Rectal smooth muscle tissue (tissue), 1 donor: ENCODE measurements around the gene CENPH.
"Not testable (repeated sequence)": the region's sequence is repeated elsewhere in the genome, so short reads cannot be mapped to it uniquely, and the experiment has no call there.

Source experiments
- H3K27ac ChIP-seq: one replicate; pipeline ENCODE4 v1.7.0; 2013; ENCODE audit warnings: low read depth, low read length, inconsistent platforms
- H3K27me3 ChIP-seq: one replicate; pipeline ENCODE4 v1.7.0; 2013; ENCODE audit warnings: low read length; ENCODE audit not compliant: control insufficient read depth, insufficient read depth
- H3K36me3 ChIP-seq: one replicate; pipeline ENCODE4 v1.7.0; 2013; ENCODE audit warnings: low read length; ENCODE audit not compliant: control insufficient read depth, insufficient read depth
- H3K4me1 ChIP-seq: one replicate; pipeline ENCODE4 v1.7.0; 2013; ENCODE audit warnings: low read length; ENCODE audit not compliant: control insufficient read depth, insufficient read depth
- H3K4me3 ChIP-seq: one replicate; pipeline ENCODE4 v1.7.0; 2013; ENCODE audit warnings: low read length
- H3K9ac ChIP-seq: one replicate; pipeline ENCODE4 v1.7.0; 2013; ENCODE audit warnings: low read length

CENPH gene, protein sequence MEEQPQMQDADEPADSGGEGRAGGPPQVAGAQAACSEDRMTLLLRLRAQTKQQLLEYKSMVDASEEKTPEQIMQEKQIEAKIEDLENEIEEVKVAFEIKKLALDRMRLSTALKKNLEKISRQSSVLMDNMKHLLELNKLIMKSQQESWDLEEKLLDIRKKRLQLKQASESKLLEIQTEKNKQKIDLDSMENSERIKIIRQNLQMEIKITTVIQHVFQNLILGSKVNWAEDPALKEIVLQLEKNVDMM

DNA sequence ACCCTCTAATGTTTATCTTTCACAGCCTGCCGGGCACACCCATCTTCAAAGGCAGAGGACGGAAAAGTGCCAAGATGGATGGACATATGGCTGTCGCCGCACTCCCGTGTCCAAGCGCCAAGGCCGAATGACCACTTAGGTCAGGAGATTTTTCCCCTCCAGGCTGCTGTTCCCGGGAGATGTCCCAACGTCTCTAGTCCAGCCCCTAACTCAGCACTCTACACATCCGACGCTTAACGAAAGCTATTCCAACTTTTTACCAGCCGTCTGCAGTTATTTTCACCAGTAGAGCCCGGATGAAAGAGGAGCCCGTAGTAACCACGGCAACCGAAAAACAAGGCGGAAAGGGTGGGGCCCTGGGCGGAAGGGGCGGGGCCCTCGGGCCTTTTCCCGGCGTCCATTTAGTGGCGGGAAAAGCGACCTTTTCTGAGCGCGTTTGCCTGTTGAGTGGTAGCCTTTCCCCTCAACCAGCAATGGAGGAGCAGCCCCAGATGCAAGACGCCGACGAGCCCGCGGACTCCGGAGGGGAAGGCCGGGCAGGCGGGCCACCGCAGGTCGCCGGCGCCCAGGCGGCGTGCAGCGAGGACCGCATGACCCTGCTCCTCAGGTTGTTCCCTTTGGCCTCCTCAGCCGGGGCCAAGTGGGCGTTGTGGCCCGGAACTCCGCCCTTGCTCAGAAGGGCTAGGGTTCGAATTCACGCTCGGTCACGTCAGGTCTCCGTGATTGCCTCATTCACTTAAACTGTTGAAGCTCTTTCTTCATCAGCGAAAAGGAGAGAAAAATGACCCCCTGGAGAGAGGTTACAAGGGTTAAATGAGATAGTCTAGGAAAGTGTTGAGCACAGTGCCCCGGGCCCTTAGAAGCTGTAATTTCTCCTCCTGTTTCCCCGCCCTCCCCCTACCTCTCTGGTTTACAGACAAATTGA is at the start of gene CENPH:
Gene CENPH, plus strand, starts transcription at position 422 of the 925 bp plus-strand sequence. Its CDS starts 52 bp downstream, at position 474.
- peak within 1 kb of the TSS; percentile 40 for H3K27ac ChIP-seq
- H3K36me3 ChIP-seq = peaks cover 2% of the 10 kb centered on the region
- H3K27me3 ChIP-seq = no peaks in the 10 kb centered on the region
- H3K4me1 ChIP-seq = peaks cover 7% of the 10 kb centered on the region
- H3K4me3 ChIP-seq = peak within 1 kb of the TSS; percentile 94
- peak within 1 kb of the TSS; percentile 29 for H3K9ac ChIP-seq

DNA sequence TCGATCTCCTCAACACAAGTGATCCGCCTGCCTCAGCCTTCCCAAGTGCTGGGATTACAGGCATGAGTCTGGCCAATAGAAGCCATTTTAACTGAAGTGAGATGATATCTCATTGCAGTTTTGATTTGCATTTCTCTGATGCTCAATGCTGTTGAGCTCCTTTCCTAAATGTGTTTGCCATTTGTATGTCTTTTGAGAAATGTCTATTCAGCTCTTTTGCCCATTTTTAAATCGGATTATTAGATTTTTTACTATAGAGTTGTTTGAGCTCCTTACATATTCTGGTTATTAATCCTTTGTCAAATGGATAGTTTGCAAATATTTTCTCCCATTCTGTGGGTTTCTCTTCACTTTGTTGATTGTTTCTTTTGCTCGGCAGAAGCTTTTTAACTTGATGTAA is 49.1 kb upstream of the CENPH start:
- H3K4me3 ChIP-seq, H3K27me3 ChIP-seq, H3K27ac ChIP-seq, H3K9ac ChIP-seq, H3K4me1 ChIP-seq, H3K36me3 ChIP-seq: not testable (repeated sequence)

DNA sequence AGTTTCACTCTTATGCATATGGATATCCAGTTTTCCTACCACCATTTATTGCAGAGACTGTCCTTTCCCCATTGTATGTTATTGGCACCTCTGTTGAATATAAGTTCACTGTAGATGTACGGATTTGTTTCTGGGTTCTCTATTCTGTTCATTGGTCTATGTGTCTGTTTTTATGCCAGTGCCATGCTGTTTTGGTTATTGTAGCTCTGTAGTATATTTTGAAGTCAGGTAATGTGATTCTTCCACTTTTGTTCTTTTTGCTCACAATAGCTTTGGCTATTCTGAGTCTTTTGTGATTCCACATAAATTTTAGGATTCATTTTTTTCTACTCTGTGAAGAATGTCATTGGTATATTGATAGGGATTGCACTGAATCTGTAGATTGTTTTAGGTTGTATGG is 48.6 kb upstream of the CENPH start:
- Histone ChIP-seq H3K9ac (no peak overlapping the region), H3K27me3 (no peaks in the 10 kb centered on the region), H3K36me3 (no peaks in the 10 kb centered on the region), H3K4me3 (no peak overlapping the region), H3K4me1 (no peaks in the 10 kb centered on the region), H3K27ac (no peak overlapping the region)

DNA sequence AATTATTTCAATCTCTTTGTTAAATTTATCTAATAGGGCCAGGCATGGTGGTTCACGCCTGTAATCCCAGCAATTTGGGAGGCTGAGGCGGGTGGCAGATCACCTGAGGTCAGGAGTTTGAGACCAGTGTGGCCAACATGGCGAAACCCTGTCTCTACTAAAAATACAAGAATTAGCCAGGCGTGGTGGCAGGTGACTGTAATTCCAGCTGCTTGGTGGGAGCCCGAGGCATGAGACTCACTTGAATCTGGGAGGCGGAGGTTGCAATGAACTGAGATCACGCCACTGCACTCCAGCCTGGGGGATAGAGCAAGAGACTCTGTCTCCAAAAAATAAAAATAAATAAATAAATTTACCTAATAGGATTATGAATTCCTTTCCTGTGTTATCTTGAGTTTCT is 40.8 kb upstream of the CENPH start:
- not testable (repeated sequence) for H3K36me3 ChIP-seq, H3K4me1 ChIP-seq, H3K4me3 ChIP-seq, H3K27me3 ChIP-seq, H3K9ac ChIP-seq, H3K27ac ChIP-seq

DNA sequence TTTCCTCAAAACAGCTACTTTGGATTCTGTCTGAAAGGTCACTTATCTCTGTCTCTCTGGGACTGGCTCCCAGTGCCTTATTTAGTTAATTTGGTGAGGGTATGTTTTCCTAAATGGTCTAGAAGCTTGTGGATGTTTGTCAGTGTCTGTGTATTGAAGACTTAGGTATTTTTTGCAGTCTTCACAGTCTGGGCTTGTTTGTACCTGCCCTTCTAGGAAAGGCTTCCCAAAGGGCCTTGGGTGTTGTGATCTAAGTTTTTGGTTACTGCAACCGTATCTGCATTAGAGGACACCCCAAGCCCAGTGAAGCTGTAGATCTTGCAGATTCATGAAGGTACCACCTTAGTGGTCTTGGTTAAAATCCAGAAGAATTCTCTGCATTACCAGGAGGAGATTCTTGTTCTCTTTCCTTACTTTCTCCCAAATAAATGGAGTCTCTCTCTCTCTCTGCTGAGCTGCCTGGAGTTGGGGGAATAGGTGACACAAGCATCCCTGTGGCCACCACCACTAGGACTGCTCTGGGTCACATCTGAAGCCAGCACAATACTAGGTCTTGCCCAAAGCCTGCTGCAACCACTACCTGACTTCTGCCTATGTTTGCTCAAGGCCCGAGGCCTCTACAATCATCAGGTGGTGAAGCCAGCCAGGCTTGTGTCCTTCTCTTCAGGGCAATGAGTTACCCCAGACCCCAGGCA is 40.3 kb upstream of the CENPH start:
- H3K9ac ChIP-seq = no peak overlapping the region
- H3K4me1 ChIP-seq = no peaks in the 10 kb centered on the region
- no peaks in the 10 kb centered on the region for H3K36me3 ChIP-seq
- no peak overlapping the region for H3K4me3 ChIP-seq
- no peaks in the 10 kb centered on the region for H3K27me3 ChIP-seq
- no peak overlapping the region for H3K27ac ChIP-seq

DNA sequence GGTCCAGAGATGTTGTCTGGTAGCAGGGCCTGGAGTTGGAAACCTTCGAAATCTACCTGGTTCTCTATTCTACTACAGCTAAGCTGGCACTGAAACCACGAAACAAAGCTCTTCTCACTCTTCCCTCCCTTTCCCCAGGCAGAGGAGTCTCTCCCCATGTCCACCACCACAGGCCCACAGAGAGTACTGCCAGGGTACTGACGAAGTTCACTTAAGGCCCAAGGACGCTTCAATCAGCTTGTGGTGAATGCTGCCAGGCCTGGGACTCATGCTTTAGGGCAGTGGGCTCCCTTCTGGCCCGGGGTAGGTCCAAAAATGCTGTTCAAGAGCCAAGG is 39.7 kb upstream of the CENPH start:
- Histone ChIP-seq H3K27ac (no peak overlapping the region), H3K9ac (no peak overlapping the region), H3K27me3 (no peaks in the 10 kb centered on the region), H3K36me3 (no peaks in the 10 kb centered on the region), H3K4me3 (no peak overlapping the region), H3K4me1 (no peaks in the 10 kb centered on the region)

DNA sequence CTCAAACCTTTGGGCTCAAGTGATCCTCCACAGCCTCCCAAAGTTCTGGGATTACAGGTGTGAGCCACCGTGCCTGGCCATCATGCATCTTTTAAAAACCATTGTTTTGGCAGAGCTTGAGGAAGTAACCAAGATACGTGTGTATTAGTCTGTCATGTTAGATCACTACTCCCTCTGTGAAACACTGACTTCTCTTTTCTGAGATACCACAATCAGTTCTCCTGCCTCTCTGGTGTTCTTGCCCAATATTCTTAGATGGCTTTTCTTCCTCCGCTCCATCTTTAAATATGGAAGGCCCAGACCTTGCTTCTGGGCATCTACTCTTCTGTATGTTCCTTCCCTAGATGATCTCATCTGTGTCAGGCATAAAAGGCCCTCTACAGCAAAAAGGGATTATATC is 36.7 kb upstream of the CENPH start:
- H3K4me3 ChIP-seq = no peak overlapping the region
- H3K36me3 ChIP-seq = no peaks in the 10 kb centered on the region
- H3K27ac ChIP-seq = no peak overlapping the region
- H3K27me3 ChIP-seq = no peaks in the 10 kb centered on the region
- no peaks in the 10 kb centered on the region for H3K4me1 ChIP-seq
- H3K9ac ChIP-seq = no peak overlapping the region

DNA sequence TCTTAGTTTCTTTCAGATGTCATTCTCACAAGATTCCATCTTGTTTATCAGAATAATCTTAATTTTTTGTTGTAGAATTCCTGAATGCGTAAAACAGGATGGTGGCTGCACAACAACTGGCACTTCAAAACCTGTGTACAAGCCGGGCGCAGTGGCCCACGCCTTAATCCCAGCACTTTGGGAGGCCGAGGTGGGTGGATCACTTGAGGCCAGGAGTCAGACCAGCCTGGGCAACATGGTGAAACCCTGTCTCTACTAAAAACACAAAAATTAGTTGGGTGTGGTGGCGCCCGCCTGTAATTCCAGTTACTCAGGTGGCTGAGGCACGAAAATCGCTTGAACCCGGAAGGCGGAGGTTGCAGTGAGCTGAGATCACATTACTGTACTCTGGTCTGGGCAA is 32.9 kb upstream of the CENPH start:
- no peaks in the 10 kb centered on the region for H3K36me3 ChIP-seq
- no peak overlapping the region for H3K4me3 ChIP-seq
- H3K27me3 ChIP-seq = no peaks in the 10 kb centered on the region
- no peak overlapping the region for H3K27ac ChIP-seq
- no peak overlapping the region for H3K9ac ChIP-seq
- H3K4me1 ChIP-seq = no peaks in the 10 kb centered on the region

DNA sequence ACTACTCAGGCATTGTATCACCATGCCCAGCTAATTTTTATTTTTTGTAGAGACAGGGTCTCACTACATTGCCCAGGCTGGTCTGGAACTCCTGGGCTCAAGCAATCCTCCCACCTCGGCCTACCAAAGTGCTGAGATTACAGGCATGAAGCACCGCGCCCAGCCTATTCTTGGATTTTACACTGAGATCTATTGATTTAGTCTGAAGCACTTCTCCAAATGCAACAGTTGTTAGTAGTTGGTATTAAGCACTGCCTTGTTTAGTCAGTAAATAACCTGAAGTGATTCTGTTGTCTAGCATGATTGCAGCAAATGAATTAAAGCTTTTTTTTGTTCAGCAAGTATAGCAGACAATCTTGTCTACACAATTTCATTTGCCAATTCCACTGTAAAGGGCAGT is 31.3 kb upstream of the CENPH start:
- no peaks in the 10 kb centered on the region for H3K36me3 ChIP-seq
- H3K9ac ChIP-seq = no peak overlapping the region
- no peaks in the 10 kb centered on the region for H3K4me1 ChIP-seq
- no peaks in the 10 kb centered on the region for H3K27me3 ChIP-seq
- no peak overlapping the region for H3K27ac ChIP-seq
- no peak overlapping the region for H3K4me3 ChIP-seq

DNA sequence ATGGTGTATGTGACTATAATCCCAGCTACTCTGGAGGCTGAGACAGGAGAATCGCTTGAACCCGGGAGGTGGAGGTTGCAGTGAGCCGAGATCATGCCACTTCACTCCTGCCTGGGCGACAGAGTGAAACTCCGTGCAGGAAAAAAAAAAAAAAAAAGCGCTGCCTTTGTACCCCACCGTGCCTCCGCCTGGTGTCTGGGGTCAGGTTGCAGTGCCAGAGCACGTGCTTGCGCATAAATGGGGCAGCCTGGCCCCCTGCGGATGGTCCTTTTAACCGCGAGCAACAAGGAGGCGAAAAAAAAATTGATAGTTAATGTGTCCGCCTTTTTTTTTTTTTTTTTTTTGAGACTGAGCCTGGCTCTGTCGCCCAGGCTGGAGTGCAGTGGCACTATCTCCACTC is 28.7 kb upstream of the CENPH start:
- no peak overlapping the region for H3K27ac ChIP-seq
- no peaks in the 10 kb centered on the region for H3K36me3 ChIP-seq
- H3K27me3 ChIP-seq = no peaks in the 10 kb centered on the region
- H3K4me1 ChIP-seq = no peaks in the 10 kb centered on the region
- H3K9ac ChIP-seq = no peak overlapping the region
- no peak overlapping the region for H3K4me3 ChIP-seq

DNA sequence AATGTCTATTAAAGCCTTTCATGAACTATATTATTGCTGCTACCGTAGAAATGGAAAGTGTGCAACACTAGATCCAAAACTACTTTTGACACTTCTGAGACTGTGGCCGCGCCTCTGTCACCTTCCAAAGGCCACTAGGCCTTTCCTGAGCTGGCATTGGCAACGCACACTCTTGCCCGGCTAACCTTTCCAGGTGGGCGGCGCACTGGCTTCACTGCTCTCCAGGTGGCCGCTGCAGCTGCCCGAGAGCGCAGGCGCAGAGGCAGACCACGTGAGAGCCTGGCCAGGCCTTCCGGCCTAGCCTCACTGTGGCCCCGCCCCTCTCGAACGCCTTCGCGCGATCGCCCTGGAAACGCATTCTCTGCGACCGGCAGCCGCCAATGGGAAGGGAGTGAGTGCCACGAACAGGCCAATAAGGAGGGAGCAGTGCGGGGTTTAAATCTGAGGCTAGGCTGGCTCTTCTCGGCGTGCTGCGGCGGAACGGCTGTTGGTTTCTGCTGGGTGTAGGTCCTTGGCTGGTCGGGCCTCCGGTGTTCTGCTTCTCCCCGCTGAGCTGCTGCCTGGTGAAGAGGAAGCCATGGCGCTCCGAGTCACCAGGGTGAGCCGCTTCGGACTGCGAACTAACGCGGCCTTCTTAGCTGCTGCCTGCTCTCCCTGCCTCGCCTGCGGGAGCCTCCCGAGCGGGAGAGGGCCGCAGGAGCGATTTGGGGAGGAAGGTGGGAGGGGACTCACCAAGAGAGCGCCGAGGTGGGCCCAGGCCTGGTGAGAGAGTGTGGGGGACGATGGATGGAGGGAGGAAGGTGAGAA is 22.5 kb upstream of the CENPH start, which contains the start of gene CCNB1:
Gene CCNB1, plus strand, starts transcription at position 465 of the 807 bp plus-strand sequence. Its CDS starts 113 bp downstream, at position 578.
- no peaks in the 10 kb centered on the region for H3K27me3 ChIP-seq
- peaks cover 3% of the 10 kb centered on the region for H3K4me1 ChIP-seq
- H3K36me3 ChIP-seq = peaks cover under 1% of the 10 kb centered on the region
- H3K27ac ChIP-seq = peak within 1 kb of the TSS; percentile 33
- H3K9ac ChIP-seq = peak within 1 kb of the TSS; percentile 62
- H3K4me3 ChIP-seq = peak within 1 kb of the TSS; percentile 95

DNA sequence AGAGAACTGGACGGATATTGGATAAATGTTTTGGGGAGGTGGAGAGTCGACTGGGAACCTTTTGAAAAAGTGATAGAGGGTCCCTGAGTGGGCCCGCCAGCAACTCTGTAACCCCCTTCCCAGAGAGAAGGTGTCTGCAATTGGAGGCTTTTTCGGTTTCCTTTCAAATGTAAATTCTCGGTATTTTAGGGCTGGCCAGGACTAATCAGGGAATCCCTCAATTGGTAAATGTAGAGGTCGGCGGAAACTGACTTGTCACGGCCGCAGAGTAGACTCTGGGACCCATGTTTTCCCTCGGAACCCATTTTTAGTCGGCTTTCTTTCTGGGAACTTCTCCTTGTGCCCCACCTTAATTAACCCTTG is 21.9 kb upstream of the CENPH start:
- H3K36me3 ChIP-seq = peaks cover 2% of the 10 kb centered on the region
- H3K4me1 ChIP-seq = peaks cover 3% of the 10 kb centered on the region
- H3K27me3 ChIP-seq = no peaks in the 10 kb centered on the region
- H3K4me3 ChIP-seq = peak overlapping the region; percentile 95
- H3K27ac ChIP-seq = no peak overlapping the region
- peak overlapping the region; percentile 62 for H3K9ac ChIP-seq
